CD4-positive, alpha-beta T cell treated with Interleukin-2 at 100 ng/mL for 4 hours (primary cell): ENCODE data around the gene SRSF9.
A peak's percentile ranks its signal among the peaks of the same experiment; 100 is the strongest.
"Not testable (repeated sequence)": the region's sequence is repeated elsewhere in the genome, so short reads cannot be mapped to it uniquely, and the experiment has no call there.

ENCODE experiments used
- DNase-seq: peaks from one replicate; pipeline ENCODE4 v3.0.0-alpha.2; 2020; ENCODE audit warnings: low spot score

Gene SRSF9

GRCh38 chr12:120481022-120481767, 11.6 kb upstream of the SRSF9 start:
- DNase-seq, result peak; percentile 41

GRCh38 chr12:120480211-120480610, 10.7 kb upstream of the SRSF9 start:
- no peak for DNase-seq

- DNase-seq, result no peak
These were observed 9.9 kb upstream of the SRSF9 start for GRCh38 chr12:120479458-120479857.

- DNase-seq, result no peak
These were observed 6.1 kb upstream of the SRSF9 start for GRCh38 chr12:120475643-120476042.

GRCh38 chr12:120474616-120474960, 5.0 kb upstream of the SRSF9 start:
- no peak for DNase-seq

GRCh38 chr12:120473807-120474615, 4.5 kb upstream of the SRSF9 start:
- DNase-seq, result no peak

GRCh38 chr12:120472521-120472920, 3.0 kb upstream of the SRSF9 start:
- no peak for DNase-seq

GRCh38 chr12:120470150-120470784, 719 bp upstream of the SRSF9 start:
- DNase-seq, result no peak

- DNase-seq, result peak; percentile 55
These were observed 613 bp downstream of the SRSF9 start for GRCh38 chr12:120468821-120469449.

- no peak for DNase-seq
These were observed 1.2 kb downstream of the SRSF9 start for GRCh38 chr12:120468325-120468820.

GRCh38 chr12:120467439-120467838, 2.1 kb downstream of the SRSF9 start:
- DNase-seq, result no peak

GRCh38 chr12:120466560-120467315, 2.8 kb downstream of the SRSF9 start:
- peak; percentile 59 for DNase-seq

- DNase-seq, result no peak
These were observed 3.8 kb downstream of the SRSF9 start for GRCh38 chr12:120465756-120466155.

- DNase-seq, result no peak
These were observed 5.8 kb downstream of the SRSF9 start for GRCh38 chr12:120463712-120464111.

GRCh38 chr12:120462099-120462640, 7.4 kb downstream of the SRSF9 start:
- no peak for DNase-seq

- DNase-seq, result no peak
These were observed 9.4 kb downstream of the SRSF9 start for GRCh38 chr12:120460157-120460556.

- no peak for DNase-seq
These were observed 12.4 kb downstream of the SRSF9 start for GRCh38 chr12:120457133-120457532.

GRCh38 chr12:120455302-120455701, 14.2 kb downstream of the SRSF9 start:
- no peak for DNase-seq

- DNase-seq, result peak; percentile 52
These were observed 15.6 kb downstream of the SRSF9 start for GRCh38 chr12:120453977-120454376.

- no peak for DNase-seq
These were observed 16.3 kb downstream of the SRSF9 start for GRCh38 chr12:120453060-120453750.

GRCh38 chr12:120452524-120452923, 17.0 kb downstream of the SRSF9 start:
- DNase-seq, result not testable (repeated sequence)
